K562 (cell line): Measurements from ENCODE around the gene ODC1. TPM values are rescaled to one million over a fixed set of nuclear protein-coding genes. Genes with fewer than 3 reads are reported as not detected.

Source experiments
- ATAC-seq: fragments of 200-7000 bp; cut with Tn5 transposase; 3 replicates; pipeline ENCODE4 v1.9.1; 2020; ENCODE audit warnings: moderate library complexity
- BruUV-seq: library from RNA; stranded (reverse); fragments of 400-500 nt; replicated peaks from 2 replicates; lab custom pipeline; 2021; lab: Mats Ljungman, UMichigan
- CTCF ChIA-PET: fragments of 300-600 bp; formaldehyde crosslinking; extraction: SDS; loops from one replicate; lab custom pipeline; 2021; ENCODE audit warnings: low intra/inter-chr PET ratio; lab: Yijun Ruan, JAX
- POLR2A ChIA-PET: fragments of 300-600, 350-650 bp; sonication (Branson Sonifier 250); formaldehyde crosslinking; extraction: SDS; loops from one replicate; lab custom pipeline; 2021; ENCODE audit warnings: antibody characterized with exemption, inconsistent platforms; lab: Yijun Ruan, JAX
- DNase-seq, 4 experiments: peaks; one replicate each; pipeline versions ENCODE4 v3.0.0 to v3.0.0-alpha.2; 2011 to 2018; ENCODE audit warnings: low spot score in 3 of 4, mixed read lengths in 3 of 4; ENCODE audit errors: extremely low read depth in 1 of 4
- FAIRE-seq: peaks from 2 replicates; lab custom pipeline; 2011; peaks lifted over from hg19 to GRCh38; lab: Jason Lieb, UNC
- H2AFZ ChIP-seq: 2 replicates; pipeline ENCODE4 v1.6.0; 2011; ENCODE audit warnings: low read depth, low read length, control low read depth, inconsistent platforms
- H3K27ac ChIP-seq: fragments of 200-600 bp; 3 replicates; pipeline ENCODE4 v1.8.0; 2011; ENCODE audit warnings: low read depth, mild to moderate bottlenecking, control low read depth, inconsistent platforms, low read length, moderate library complexity, mixed read lengths; ENCODE audit errors: extremely low read depth
- H3K27me3 ChIP-seq, 2 experiments: fragments of 300-600 bp in 1 of 2; 2 replicates in 1 of 2; 3 replicates in 1 of 2; pipeline versions ENCODE4 v1.6.0 to v1.8.0; 2011; ENCODE audit warnings: inconsistent platforms in 2 of 2, low read length in 2 of 2, mild to moderate bottlenecking in 1 of 2, mixed read lengths in 1 of 2, moderate library complexity in 1 of 2; ENCODE audit not compliant: control insufficient read depth in 2 of 2, insufficient read depth in 2 of 2
- H3K36me3 ChIP-seq: fragments of 300-600 bp; 3 replicates; pipeline ENCODE4 v1.8.0; 2011; ENCODE audit warnings: mild to moderate bottlenecking, low read length, inconsistent platforms; ENCODE audit not compliant: control insufficient read depth, insufficient read depth
- H3K4me1 ChIP-seq, 2 experiments: fragments of 200-600 bp in 1 of 2; replicated peaks in 1 of 2; 2 replicates in 1 of 2; 3 replicates in 1 of 2; pipeline versions ENCODE4 v1.5.1 to v1.8.0; 2011; ENCODE audit warnings: inconsistent platforms in 2 of 2, low read length in 2 of 2, mild to moderate bottlenecking in 1 of 2, mixed read lengths in 1 of 2, moderate library complexity in 1 of 2; ENCODE audit not compliant: control insufficient read depth in 2 of 2, insufficient read depth in 2 of 2
- H3K4me2 ChIP-seq: 2 replicates; pipeline ENCODE4 v1.6.1; 2011; ENCODE audit warnings: low read length, control low read depth, inconsistent platforms, mixed read lengths; ENCODE audit not compliant: insufficient read depth
- H3K4me3 ChIP-seq: fragments of 200-600 bp; sonication (generic), shearing (Covaris generic); 2 replicates; pipeline ENCODE4 v1.5.1; 2016; ENCODE audit warnings: control low read depth, inconsistent platforms
- H3K79me2 ChIP-seq: fragments of 200-600 bp; 3 replicates; pipeline ENCODE4 v1.8.0; 2011; ENCODE audit warnings: low read length, inconsistent platforms; ENCODE audit not compliant: control insufficient read depth, insufficient read depth
- H3K9ac ChIP-seq, 2 experiments: 2 replicates each; pipeline versions ENCODE4 v1.6.0 to v1.6.1; 2011; ENCODE audit warnings: low read depth in 2 of 2, low read length in 2 of 2, control low read depth in 1 of 2, inconsistent platforms in 1 of 2, mild to moderate bottlenecking in 1 of 2, mixed read lengths in 1 of 2; ENCODE audit not compliant: insufficient read depth in 1 of 2
- H3K9me1 ChIP-seq: one replicate; pipeline ENCODE4 v1.6.0; 2011; ENCODE audit warnings: inconsistent platforms, mild to moderate bottlenecking, low read length, moderate library complexity; ENCODE audit not compliant: control insufficient read depth, insufficient read depth
- H3K9me3 ChIP-seq: replicated peaks from 2 replicates; pipeline ENCODE4 v1.5.1; 2011; ENCODE audit warnings: low read depth, low read length, inconsistent platforms; ENCODE audit not compliant: control insufficient read depth, insufficient read depth
- H4K20me1 ChIP-seq: replicated peaks from 2 replicates; pipeline ENCODE4 v1.6.1; 2011; ENCODE audit warnings: low read length, inconsistent platforms, mixed read lengths; ENCODE audit not compliant: control insufficient read depth, insufficient read depth
- ARHGAP35 ChIP-seq: fragments of 450-650 bp; IDR thresholded peaks from 2 replicates; pipeline ENCODE4 v1.6.1; 2018; ENCODE audit not compliant: partially characterized antibody
- CCAR2 ChIP-seq: fragments of 200-400 bp; formaldehyde crosslinking; IDR thresholded peaks from 2 replicates; pipeline ENCODE4 v1.6.1; 2017; ENCODE audit warnings: mild to moderate bottlenecking, low read depth, low read length
- ETV1 ChIP-seq: fragments of 450-650 bp; conservative IDR thresholded peaks from 2 replicates; pipeline ENCODE4 v1.6.1; 2016; ENCODE audit warnings: missing genetic modification characterization, control low read depth, low read depth, missing compliant biosample characterization
- L3MBTL2 ChIP-seq: fragments of 450-650 bp; IDR thresholded peaks from 2 replicates; pipeline ENCODE4 v1.6.1; 2016; ENCODE audit warnings: mild to moderate bottlenecking, moderate library complexity
- POLR2G ChIP-seq: fragments of 200-400 bp; formaldehyde crosslinking; IDR thresholded peaks from 2 replicates; pipeline ENCODE4 v1.6.1; 2017; ENCODE audit warnings: low read depth, mild to moderate bottlenecking, antibody characterized with exemption, low read length, moderate library complexity
- ZFPM2 ChIP-seq: fragments of 250-450 bp; sonication (Bioruptor Pico); IDR thresholded peaks from 2 replicates; pipeline ENCODE4 v1.5.1; 2022; ENCODE audit warnings: mild to moderate bottlenecking
- WGBS: fragments of 100-300 bp; shearing (Covaris generic); methylation state at CpG from one replicate; pipeline ENCODE4 v1.1.6; 2016; ENCODE audit warnings: low coverage, mixed read lengths; ENCODE audit not compliant: insufficient coverage; ENCODE audit errors: missing lambda C conversion rate; 5-methylcytosine and 5-hydroxymethylcytosine counted together
- in situ Hi-C: fragments of 300-500 bp; cut with MboI; formaldehyde crosslinking; loops from 4 replicates; pipeline ENCODE4 v1.15.0; 2018; ENCODE audit warnings: inconsistent platforms, mixed read lengths
- intact Hi-C: fragments of 100-400 bp; cut with micrococcal nuclease; formaldehyde crosslinking; loops from 2 replicates; pipeline ENCODE4 v1.14.2; 2022
- polyA plus RNA-seq, 8 experiments: library from polyadenylated mRNA; depleted of rRNA in 4 of 8; stranded (reverse) in 5 of 8; unstranded in 3 of 8; fragments of >200 nt; fragmentation: Nextera tagmentation in 2 of 8; fragmentation: Illumina TruSeq in 1 of 8; extraction: Ambion mirVana in 2 of 8; extraction: Trizol in 1 of 8; gene quantifications; 2 replicates each; pipeline versions ENCODE4 v1.2.1 to v1.2.3, GENCODE V29; 2011 to 2014; ENCODE audit warnings: inconsistent platforms in 1 of 8, missing spikeins in 1 of 8
- total RNA-seq, 7 experiments: library from RNA; depleted of rRNA in 6 of 7; stranded (reverse); fragments of >200 nt in 6 of 7; fragmentation: Illumina TruSeq in 2 of 7; extraction: Trizol in 2 of 7; gene quantifications; 2 replicates each; pipeline versions ENCODE4 v1.2.1 to v1.2.3, GENCODE V29; 2011 to 2021; ENCODE audit warnings: low replicate concordance in 1 of 7

Gene ODC1
- total and polyA plus RNA-seq, 9 of the 15 experiments (the other 6 are each of a cell fraction or from before 2014, with no cell fraction given): 142 to 563 (median 457) TPM

DNA sequence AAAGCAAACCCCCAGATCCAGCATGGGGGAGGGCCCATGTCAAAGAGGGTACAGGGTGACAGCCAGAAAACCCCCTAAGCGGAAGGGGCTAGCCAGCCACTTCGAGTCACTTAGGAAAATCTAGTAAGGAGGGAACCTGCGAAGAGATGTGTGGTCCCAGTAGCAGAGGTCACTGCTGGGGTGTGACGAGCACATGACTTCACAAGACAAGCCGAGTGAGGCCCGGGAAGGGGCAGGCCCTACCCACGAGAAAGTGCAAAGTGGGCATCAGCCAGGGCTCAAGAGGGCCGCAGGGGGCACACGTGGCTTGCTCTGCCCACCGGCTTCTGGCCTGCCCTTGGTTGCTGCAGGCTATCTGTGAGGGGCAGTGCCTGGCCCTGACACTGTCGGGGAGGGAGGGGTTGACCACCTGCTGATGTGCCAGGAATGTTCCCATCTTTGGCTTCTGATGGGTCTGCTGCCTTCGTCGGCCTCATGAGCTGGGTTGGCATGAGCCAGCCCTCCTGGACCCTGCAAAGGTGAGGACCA lies 11.5 kb downstream of the ODC1 start:
- Histone ChIP-seq H3K4me1 (peaks cover 9 to 51% of the 10 kb centered on the region in 2 experiments), H3K4me2 (no peak overlapping the region), H3K79me2 (no peaks in the 10 kb centered on the region), H3K9me1 (no peaks in the 10 kb centered on the region), H3K27me3 (no peaks in the 10 kb centered on the region), H3K9me3 (no peaks in the 10 kb centered on the region), H3K9ac (0 out of 4 replicates have a peak overlapping the region, but pooled peaks of 1 of the 2 experiments have one; percentile 20), H2AFZ (no peak overlapping the region), H4K20me1 (peaks cover 14% of the 10 kb centered on the region), H3K4me3 (no peak overlapping the region), H3K36me3 (peaks cover 30% of the 10 kb centered on the region), H3K27ac (no peak overlapping the region)
- intact Hi-C loops (loop anchor here (5.0 to 10.0 kb wide), 2 partner anchors 214 to 632 kb away; no protein-coding TSS in a partner anchor), in situ Hi-C loops (loop anchor here (5.0 to 10.0 kb wide), 2 partner anchors 314 to 642 kb away; partner anchors contain the start of gene RRM2)
- CTCF ChIA-PET: no interaction called here
- no peak for FAIRE-seq
- TF ChIP-seq ZFPM2 (CRISPR knock-in tag): no peak
- TF ChIP-seq ETV1: no peak
- no peak for TF ChIP-seq L3MBTL2
- no peak for TF ChIP-seq CCAR2
- TF ChIP-seq POLR2G: peak; percentile 36; the same call in 1 of the 2 replicates
- no peak for TF ChIP-seq ARHGAP35
- POLR2A ChIA-PET: interaction anchor here (0.9 to 3.8 kb wide), 5 partner anchors 11 to 312 kb away, joined by 3 to 41 read pairs (median 5); partner anchors contain the start of gene ODC1
- no peak for DNase-seq
- ATAC-seq: no peak
- WGBS: 63% methylated on average over 11 of the region's 13 CpGs
- no TSS peak for BruUV-seq
